GM21526 (cell line): ENCODE data around the gene LMF2.
A peak's percentile ranks its signal among the peaks of the same experiment; 100 is the strongest.
"Not testable (repeated sequence)": the region's sequence is repeated elsewhere in the genome, so short reads cannot be mapped to it uniquely, and the experiment has no call there.

Experiments used
- ATAC-seq: cut with Tn5 transposase; IDR thresholded peaks from one replicate; pipeline ENCODE4 v1.9.1; 2021; ENCODE audit warnings: moderate library complexity; ENCODE audit not compliant: unreplicated experiment, low FRiP score

Gene LMF2

GRCh38 chr22:50535113-50535512 lies 27.6 kb upstream of the LMF2 start:
- no peak for ATAC-seq

DNA sequence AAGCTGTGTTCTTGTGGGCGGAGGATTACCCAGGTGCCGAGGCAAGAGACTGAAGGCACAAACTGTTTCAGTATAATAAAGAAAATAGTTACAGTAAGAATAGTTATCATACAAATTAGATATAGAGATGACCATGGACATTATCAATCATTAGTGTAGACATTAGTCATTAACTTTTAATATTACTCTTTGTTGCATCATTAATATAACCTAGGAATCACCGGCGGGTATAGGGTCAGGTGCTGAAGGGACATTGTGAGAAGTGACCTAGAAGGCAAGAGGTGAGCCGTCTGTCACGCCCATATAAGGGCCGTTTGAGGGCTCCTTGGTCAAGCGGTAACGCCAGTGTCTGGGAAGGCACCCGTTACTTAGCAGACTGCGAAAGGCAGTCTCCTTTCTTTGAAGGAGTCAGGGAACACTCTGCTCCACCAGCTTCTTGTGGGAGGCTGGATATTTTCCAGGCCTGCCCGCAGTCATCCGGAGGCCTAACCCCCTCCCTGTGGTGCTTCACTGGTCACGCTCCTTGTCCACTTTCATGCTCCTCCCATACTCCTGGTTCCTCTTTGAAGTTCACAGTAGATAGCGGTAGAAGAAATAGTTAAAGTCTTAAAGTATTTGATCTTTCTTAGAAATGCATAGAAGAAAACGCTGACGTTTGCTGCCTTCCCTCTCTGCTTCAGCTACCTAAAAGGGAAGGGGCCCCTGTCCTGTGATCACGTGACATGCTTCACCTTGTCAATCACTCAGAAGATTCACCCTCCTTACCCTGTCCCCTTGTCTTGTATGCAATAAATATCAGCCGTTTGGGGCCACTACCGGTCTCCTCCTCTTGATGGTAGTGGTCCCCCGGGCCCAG lies 26.6 kb upstream of the LMF2 start:
- ATAC-seq, result not testable (repeated sequence)

DNA sequence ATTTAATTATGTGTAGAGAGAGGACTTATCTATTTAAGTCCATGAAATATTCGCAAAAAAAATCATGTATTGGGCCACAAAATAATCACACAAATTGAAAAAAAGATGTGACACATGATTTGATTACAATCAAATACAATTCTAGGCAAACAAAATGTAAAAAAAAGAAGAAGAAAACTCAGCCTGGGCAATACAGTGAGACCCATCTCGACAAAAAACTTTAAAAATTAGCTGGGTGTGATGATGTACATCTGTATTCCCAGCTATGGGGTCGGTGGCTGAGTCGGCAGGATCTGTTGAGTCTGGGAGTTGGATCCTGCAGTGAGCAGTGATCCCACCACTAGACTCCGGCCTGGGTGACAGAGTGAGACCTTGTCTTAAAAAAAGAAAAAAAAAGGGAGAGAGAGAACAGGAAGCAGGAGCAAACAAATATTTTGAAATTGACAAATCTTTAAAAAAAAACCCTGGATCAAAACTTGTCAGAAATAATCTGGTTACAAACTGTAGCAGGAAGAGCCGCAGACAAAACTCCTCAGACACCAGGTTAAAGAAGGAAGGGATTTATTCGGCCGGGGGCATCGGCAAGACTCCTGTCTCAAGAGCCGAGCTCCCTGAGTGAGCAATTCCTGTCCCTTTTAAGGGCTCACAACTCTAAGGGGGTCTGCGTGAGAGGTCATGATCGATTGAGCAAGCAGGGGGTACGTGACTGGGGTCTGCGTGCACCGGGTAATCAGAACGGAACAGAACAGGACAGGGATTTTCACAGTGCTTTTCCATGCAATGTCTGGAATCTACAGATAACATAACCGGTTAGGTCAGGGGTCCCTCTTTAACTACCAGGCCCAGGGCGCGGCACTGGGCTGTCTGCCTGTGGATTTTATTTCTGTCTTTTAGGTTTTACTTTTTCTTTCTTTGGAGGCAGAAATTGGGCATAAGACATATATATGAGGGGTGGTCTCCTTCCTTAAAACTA lies 25.6 kb upstream of the LMF2 start:
- no peak for ATAC-seq

DNA sequence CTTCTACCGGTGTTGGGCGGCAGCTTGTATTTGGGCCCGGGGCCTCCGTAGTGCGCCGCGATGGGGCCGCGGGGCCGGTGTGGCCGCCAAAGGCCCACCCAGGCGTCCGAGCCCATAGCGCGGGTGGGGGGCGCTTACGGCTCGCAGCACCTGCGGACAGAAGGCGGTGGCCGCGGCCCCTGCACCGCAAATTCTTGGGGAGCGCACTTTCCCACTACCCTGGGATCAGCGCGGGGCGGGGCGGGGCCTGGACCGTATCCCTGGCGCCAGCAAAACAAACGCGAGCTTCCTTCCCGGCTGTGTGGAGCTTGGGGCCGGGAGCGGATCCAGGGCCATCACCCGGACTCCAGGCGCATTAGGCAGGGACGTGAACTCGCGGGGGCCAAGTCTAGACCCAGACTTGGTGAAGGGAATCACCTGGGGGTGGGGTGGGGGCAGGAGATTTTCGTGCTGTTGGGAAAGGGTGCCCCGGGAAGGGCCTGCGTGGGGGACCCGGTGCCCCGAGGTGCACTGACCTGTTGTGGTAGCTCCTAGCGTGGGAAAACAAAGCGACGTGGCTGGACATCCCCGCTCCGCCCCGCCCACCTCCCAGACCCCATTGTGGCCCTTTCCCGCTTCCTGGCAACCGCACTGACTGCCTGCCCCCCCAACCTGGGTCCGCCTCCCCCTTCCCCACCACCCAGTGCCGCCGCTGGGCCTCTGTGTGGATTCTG lies 24.6 kb upstream of the LMF2 start:
- no peak for ATAC-seq

GRCh38 chr22:50531546-50531961 lies 24.1 kb upstream of the LMF2 start:
- ATAC-seq, result no peak

- ATAC-seq, result no peak
Observed at GRCh38 chr22:50530877-50531545, 23.5 kb upstream of the LMF2 start.

DNA sequence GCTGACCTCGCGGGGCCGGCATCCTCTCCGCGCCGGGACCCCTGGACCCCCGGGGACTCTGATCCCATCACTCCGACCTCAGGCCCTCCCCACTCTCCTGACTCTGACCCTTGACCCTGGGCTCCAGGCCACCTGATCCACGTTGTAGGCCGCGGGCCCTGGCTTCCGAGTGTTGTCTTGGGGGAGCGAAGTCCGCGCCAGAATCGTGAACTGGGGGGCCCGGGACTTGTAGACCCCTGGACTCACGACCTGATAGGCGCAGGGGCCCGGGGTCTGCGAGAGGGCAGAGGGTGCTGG lies 23.0 kb upstream of the LMF2 start:
- ATAC-seq, result no peak

DNA sequence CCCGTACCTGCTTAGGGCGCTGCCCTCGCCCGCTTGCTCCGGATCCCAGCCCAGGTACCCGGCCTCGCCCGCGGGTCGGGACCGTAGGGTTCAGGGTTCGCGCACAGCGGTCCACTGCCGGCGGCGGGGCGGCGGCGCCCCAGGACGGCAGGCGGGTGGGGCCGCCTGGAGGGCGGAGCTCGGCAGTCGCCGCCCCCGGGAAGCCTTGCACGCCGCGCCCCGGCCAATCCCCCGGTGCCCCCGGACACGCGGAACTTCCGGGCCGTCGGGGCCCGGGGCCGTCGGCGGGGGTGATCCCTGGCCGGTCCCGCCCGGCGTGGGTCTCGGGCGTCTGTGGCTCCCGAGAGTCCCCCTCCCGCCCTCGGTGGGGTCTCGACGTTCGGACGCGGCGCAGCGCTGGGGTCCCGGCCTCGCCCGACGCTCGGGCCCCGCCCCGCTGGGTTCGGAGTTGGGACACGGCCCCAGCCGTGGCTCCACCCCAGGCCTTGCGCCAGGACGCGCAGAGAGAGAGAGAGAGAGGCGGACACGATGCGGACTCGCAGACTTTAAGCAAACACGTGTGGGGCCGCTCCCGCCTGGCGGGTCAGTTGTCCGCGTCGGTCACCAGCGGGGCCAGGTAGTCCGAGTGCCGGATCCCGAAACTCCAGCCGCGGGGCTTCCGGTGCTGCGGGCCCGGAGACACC lies 22.5 kb upstream of the LMF2 start, which contains the start of gene TYMP:
Gene TYMP, minus strand, starts transcription at position 116 of the 683 bp plus-strand sequence. CDS start 303 bp downstream, outside the sequence.
- ATAC-seq, result no peak

DNA sequence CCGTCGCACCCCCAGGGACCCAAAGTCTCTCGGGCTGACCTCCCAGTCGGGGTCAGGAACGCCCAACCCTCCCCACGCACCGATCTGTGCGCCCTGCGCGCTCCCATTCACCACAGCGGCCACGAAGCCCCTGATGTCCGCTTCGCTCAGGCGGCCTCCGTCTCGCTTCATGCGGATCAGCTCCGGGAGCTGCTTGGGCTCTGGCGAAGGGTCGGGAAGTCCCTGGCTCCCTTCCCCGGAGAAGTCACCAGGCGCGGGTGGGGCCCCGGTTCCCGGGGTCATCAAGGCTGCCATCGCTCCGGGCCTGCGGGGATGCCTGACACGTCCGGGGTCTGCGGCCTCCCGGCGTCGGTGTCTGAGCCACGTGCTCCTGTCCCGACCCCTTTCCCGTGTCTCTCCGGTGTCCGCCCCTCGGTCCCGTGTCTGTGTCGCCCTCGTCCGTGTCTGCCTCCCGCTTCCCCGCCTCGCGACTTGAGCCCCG lies 22.0 kb upstream of the LMF2 start:
- no peak for ATAC-seq

- no peak for ATAC-seq
Observed at GRCh38 chr22:50528682-50529415, 21.3 kb upstream of the LMF2 start.

DNA sequence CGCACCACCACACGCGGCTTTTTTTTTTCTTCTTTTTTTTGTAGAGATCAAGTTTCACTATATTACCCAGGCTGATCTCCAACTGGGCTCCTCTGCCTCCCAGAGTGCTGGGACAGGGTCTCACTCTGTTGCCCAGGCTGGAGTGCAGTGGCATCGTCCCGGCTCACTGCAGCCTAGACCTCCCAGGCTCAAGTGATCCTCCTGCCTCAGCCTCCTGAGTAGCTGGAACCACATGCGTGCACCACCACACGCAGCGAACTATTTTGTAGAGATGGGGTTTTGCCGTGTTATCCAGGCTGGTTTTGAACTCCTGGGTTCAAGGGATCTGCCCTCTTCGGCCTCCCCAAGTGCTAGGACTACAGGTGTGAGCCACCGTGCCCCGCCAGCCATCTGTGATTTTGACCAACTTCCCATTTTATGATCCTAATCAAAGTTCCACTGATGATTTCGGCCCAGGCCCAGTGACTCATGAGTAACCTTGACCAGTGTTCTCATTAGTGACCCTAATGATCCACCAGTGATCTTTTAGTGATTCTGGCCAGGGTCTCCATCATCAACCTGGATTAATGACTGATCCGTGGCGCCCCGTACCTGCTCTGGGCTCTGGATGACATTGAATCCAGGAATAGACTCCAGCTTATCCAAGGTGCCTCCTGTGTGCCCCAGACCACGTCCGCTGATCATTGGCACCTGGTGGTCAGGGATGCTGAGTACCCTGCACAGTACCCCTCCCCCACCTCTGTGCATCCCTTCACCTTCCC lies 20.6 kb upstream of the LMF2 start:
- ATAC-seq, result no peak

DNA sequence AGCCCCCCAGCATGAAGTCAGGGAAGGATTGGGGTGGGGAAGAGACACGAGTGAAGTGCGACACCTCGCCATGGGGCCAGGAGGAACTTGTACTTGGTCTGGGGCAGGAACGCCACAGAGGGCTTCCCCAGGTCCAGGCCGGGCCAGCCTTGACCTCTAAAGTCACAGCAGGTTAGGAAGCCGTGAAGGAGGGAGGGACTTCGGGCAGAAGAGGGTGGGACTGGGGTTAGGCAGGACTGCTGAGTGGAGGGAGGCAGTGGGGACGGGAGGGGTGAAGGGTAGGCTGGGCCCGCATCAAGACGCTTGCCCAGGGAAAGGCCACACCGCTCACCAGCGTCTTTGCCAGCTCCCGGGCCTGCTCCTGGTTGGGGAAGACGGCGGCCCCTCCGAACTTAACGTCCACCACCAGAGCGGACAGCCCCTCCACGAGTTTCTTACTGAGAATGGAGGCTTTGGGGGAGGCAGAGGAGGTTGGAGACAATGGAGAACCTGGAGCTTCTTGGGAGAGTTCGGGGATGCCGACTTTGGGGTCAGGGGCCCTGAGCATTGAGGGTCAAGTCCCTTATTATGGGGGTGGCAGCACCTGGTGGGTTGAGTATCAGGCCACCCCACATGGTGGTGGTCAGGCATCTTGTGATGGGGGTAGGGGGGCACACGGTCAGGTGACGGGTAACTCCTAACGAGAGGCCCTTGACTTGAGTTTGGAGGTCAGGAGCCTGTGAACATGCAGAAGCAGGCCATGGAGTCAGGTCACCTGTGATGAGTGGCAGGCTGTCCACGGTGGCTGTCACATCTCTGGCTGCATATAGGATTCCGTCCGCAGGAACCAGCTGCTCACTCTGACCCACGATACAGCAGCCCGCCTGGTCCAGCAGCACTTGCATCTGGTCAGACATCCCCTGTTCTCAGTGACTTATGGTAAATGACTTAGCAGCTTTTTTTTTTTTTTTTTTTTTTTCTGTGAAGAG lies 19.6 kb upstream of the LMF2 start:
- no peak for ATAC-seq

GRCh38 chr22:50526108-50526833 lies 18.8 kb upstream of the LMF2 start:
- ATAC-seq, result peak; percentile 22

DNA sequence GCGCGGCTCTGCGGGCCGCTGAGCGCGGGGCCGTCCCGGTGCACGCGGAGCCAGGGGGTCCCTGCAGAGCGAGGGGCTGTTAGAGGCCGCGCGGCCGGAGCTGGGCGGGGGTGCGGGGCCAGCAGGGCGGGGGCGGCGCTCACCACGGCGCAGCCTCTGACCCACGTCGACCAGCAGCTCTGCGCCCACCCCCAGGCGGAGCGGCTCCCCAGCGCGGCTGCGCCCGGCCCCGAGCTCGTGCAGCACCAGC lies 18.3 kb upstream of the LMF2 start:
- ATAC-seq, result no peak

DNA sequence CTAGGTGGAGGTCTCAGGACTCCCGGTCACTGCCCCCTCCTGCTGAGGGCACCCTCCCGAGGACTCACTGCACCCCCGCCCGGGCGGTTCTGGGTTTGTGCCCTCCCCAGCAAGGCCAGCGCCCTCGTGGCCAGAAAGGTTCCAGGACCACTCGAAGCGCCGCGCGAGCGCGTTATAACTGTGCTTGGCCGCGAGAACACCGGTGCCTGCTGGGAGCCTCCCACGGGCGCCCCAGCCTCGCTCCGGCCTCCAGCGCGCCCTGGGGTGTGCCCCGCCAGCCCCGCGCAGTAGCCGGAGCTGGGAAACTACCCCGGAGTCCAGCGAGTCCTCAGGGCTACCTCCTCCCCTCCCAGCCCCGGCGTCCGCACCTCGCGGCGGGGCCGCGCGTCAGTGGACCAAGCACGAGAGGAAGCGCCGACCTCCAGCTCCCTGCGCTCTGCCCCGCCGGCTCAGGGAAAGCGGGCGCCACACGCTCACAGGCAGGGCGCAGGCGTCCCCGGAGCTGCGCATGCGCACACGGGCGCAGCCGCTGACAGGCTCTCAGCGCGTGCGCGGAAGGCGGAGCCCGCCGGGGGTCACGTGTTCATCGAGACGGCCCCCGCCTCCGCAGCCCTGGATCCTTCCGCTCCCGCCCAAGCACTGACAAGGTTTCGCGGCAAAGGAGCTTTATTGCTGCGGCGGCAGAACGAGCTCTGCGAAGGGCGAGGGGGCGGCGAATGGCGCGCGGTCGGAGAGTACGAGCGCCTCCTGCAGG lies 17.8 kb upstream of the LMF2 start, which contains the start of gene SCO2:
Gene SCO2, minus strand, starts transcription at position 495 of the 754 bp plus-strand sequence. CDS start 1,187 bp downstream, outside the sequence.
- peak; percentile 36 for ATAC-seq

DNA sequence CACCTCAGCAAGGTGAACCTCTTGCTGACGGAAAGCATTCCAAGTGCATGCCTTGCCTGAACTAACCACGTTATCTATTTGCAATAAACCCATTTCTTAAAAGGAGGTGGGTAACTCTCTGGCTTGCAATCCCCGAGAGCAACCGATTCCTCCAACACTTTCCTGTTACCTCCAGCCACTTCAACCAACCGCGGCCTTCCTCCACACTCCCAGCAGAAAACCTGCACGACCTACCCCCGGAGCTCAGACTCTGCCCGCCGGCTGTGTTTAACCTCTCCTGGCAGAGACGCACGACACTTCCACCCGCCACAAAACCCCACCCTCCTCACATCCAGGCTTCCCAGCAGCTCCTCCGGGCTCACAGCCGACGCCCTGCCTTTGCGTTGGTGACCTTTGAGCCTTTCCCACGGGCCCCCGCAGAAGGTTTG lies 17.2 kb upstream of the LMF2 start:
- no peak for ATAC-seq
